Ishikawa (cell line): ENCODE data around the gene DNAJC22.

Source experiments
- CEBPB ChIP-seq: IDR thresholded peaks from 2 replicates; pipeline ENCODE4 v1.6.1; 2012
- CREB1 ChIP-seq: IDR thresholded peaks from 2 replicates; pipeline ENCODE4 v1.6.1; 2012; ENCODE audit warnings: low read depth
- EGR1 ChIP-seq: IDR thresholded peaks from 2 replicates; pipeline ENCODE4 v1.6.1; 2012
- EP300 ChIP-seq: IDR thresholded peaks from 2 replicates; pipeline ENCODE4 v1.6.1; 2012; ENCODE audit warnings: borderline replicate concordance
- FOXM1 ChIP-seq: IDR thresholded peaks from 2 replicates; pipeline ENCODE4 v1.6.1; 2012; ENCODE audit warnings: low read depth, borderline replicate concordance
- MAX ChIP-seq: IDR thresholded peaks from 2 replicates; pipeline ENCODE4 v1.6.1; 2012
- NFIC ChIP-seq: IDR thresholded peaks from 2 replicates; pipeline ENCODE4 v1.6.1; 2012
- RAD21 ChIP-seq: IDR thresholded peaks from 2 replicates; pipeline ENCODE4 v1.6.1; 2012; ENCODE audit warnings: low read depth
- TAF1 ChIP-seq: IDR thresholded peaks from 2 replicates; pipeline ENCODE4 v1.6.1; 2012; ENCODE audit warnings: low read depth, mild to moderate bottlenecking
- TCF12 ChIP-seq: IDR thresholded peaks from 2 replicates; pipeline ENCODE4 v1.6.1; 2012; ENCODE audit warnings: low read depth
- TEAD4 ChIP-seq: IDR thresholded peaks from 2 replicates; pipeline ENCODE4 v1.6.1; 2012
- USF1 ChIP-seq: IDR thresholded peaks from 2 replicates; pipeline ENCODE4 v1.6.1; 2012
- YY1 ChIP-seq: IDR thresholded peaks from 2 replicates; pipeline ENCODE4 v1.6.1; 2012; ENCODE audit warnings: low read depth
- ZBTB7A ChIP-seq: IDR thresholded peaks from 2 replicates; pipeline ENCODE4 v1.6.1; 2012; ENCODE audit warnings: low read depth
- TF ChIP-seq, protein P1 (sequence below): IDR thresholded peaks from 2 replicates; pipeline ENCODE4 v1.6.1; 2012; ENCODE audit warnings: low read depth, mild to moderate bottlenecking

DNAJC22 gene

DNA sequence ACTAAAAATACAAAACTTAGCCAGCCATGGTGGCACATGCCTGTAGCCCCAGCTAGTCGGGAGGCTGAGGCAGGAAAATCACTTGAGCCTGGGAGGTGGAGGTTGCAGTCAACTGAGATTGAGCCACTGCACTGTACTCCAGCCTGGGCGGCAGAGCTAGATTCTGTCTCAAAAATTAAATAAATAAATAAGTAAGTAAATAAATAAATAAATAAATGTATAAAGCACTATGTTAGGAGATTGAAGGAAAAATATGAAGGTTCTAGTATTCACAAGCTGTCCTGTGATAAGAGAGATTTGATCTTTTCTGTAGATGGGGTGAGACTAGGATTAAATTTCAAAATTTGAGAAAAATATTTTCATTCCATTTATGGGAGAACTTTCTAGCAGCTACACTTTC is 5.7 kb downstream of the DNAJC22 start:
- no peak for TF ChIP-seq ZBTB7A
- TF ChIP-seq TEAD4 = no peak
- no peak for TF ChIP-seq TCF12
- TF ChIP-seq CEBPB = no peak
- TF ChIP-seq, protein P1, sequence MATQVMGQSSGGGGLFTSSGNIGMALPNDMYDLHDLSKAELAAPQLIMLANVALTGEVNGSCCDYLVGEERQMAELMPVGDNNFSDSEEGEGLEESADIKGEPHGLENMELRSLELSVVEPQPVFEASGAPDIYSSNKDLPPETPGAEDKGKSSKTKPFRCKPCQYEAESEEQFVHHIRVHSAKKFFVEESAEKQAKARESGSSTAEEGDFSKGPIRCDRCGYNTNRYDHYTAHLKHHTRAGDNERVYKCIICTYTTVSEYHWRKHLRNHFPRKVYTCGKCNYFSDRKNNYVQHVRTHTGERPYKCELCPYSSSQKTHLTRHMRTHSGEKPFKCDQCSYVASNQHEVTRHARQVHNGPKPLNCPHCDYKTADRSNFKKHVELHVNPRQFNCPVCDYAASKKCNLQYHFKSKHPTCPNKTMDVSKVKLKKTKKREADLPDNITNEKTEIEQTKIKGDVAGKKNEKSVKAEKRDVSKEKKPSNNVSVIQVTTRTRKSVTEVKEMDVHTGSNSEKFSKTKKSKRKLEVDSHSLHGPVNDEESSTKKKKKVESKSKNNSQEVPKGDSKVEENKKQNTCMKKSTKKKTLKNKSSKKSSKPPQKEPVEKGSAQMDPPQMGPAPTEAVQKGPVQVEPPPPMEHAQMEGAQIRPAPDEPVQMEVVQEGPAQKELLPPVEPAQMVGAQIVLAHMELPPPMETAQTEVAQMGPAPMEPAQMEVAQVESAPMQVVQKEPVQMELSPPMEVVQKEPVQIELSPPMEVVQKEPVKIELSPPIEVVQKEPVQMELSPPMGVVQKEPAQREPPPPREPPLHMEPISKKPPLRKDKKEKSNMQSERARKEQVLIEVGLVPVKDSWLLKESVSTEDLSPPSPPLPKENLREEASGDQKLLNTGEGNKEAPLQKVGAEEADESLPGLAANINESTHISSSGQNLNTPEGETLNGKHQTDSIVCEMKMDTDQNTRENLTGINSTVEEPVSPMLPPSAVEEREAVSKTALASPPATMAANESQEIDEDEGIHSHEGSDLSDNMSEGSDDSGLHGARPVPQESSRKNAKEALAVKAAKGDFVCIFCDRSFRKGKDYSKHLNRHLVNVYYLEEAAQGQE = no peak
- no peak for TF ChIP-seq RAD21
- no peak for TF ChIP-seq MAX
- no peak for TF ChIP-seq EP300
- no peak for TF ChIP-seq CREB1
- TF ChIP-seq EGR1 = no peak
- TF ChIP-seq TAF1 = no peak

DNA sequence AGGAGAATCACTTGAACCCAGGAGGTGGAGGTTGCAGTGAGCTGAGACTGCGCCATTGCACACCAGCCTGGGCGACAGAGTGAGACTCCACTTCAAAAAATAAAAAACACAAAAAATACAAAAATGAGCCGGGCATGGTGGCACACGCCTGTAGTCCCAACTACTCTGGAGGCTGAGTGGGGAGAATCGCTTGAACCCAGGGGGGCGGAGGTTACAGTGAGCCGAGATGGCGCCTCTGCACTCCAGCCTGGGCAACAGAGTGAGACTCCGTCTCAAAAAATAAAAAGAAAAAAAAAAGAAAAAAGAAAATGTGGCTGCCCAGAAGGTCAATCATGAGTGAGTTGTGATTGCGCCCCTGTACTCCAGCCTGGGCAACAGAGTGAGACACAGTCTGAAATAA is 9.2 kb downstream of the DNAJC22 start:
- TF ChIP-seq ZBTB7A = no peak
- TF ChIP-seq EGR1 = no peak
- no peak for TF ChIP-seq MAX
- TF ChIP-seq EP300 = no peak
- TF ChIP-seq TEAD4 = no peak
- TF ChIP-seq TAF1 = no peak
- no peak for TF ChIP-seq USF1
- TF ChIP-seq, protein P1 = no peak
- TF ChIP-seq RAD21 = no peak
- TF ChIP-seq YY1 = no peak
- no peak for TF ChIP-seq CEBPB
- TF ChIP-seq CREB1 = no peak
- no peak for TF ChIP-seq NFIC
- no peak for TF ChIP-seq TCF12
- no peak for TF ChIP-seq FOXM1

DNA sequence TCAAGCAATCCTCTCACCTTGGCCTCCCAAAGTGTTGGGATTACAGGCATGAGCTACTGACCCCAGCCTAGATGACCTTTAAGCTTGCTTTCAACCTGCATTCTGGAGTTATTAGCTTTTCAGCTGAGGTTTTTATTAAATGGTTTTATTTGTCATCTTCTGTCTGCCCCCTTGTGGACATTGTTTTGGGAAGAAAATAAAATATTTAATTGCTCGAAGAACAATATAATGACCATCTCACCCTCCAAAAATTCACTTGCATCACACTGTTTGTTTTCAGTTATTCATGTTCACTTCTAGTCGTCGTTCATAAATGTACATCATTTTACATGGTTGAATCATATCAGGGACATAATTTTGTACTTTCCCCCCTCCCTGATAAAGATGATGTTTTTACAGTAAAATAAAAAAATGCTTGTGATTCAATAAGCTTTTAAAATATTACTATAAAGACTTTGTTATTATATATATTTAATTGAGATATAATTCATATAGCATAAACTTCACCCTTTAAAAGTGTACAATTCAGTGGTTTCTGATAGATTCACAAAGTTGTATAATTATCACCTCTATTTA is 10.5 kb downstream of the DNAJC22 start:
- peak; percentile 48 for TF ChIP-seq RAD21
- no peak for TF ChIP-seq FOXM1

- no peak for TF ChIP-seq NFIC
- peak; percentile 99 for TF ChIP-seq RAD21
These were observed 11.9 kb downstream of the DNAJC22 start for GRCh38 chr12:49358483-49359141.

- TF ChIP-seq USF1 = no peak
- TF ChIP-seq, protein P1 = no peak
These were observed 13.0 kb downstream of the DNAJC22 start for GRCh38 chr12:49359671-49360070.

GRCh38 chr12:49362077-49362476 is 15.4 kb downstream of the DNAJC22 start:
- TF ChIP-seq ZBTB7A (no peak), EP300 (no peak), RAD21 (no peak)
